ENCODE measurements around the gene TKTL2. TPM values are rescaled to one million over a fixed set of nuclear protein-coding genes. Genes with fewer than 3 reads are reported as not detected.
"Not testable (repeated sequence)": the region's sequence is repeated elsewhere in the genome, so short reads cannot be mapped to it uniquely, and the experiment has no call there.

Gene TKTL2
- total RNA-seq, 2 experiments from 2014 or later, result not detected

DNA sequence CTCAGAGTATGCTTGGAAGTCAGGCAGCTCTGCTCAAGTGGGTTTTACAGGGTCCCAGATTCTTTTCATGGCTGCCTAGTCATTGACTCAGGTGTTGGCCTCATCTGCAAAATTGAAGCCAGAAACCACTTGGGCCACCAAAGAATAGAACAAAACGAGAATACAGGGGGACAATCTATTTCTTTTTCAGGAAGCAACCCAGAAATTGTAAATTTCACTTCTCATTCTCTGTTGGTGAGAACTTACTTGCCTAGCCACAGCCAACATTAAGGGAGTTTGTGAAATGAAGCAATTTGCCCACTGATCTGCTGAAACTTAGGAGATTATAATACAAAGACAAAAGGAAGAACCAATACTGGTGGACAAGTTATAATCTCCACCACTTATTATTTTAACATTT is 8.6 kb upstream of the TKTL2 start:
- CTCF ChIA-PET, result interaction anchor here (0.6 to 0.8 kb wide), 2 partner anchors 61 to 184 kb away, joined by 3 read pairs; no protein-coding TSS in a partner anchor
- no peak overlapping the region for H3K4me3 Mint-ChIP-seq
- H3K36me3 Mint-ChIP-seq (ENCODE audit: low read depth), result no peaks in the 10 kb centered on the region
- peaks cover 3% of the 10 kb centered on the region for H3K27me3 Mint-ChIP-seq
- no peak for DNase-seq
- H3K9me3 Mint-ChIP-seq, result no peaks in the 10 kb centered on the region
- H3K4me1 Mint-ChIP-seq, result no peaks in the 10 kb centered on the region
- H3K27ac Mint-ChIP-seq, result no peak overlapping the region
- POLR2A ChIA-PET, result no interaction called here

DNA sequence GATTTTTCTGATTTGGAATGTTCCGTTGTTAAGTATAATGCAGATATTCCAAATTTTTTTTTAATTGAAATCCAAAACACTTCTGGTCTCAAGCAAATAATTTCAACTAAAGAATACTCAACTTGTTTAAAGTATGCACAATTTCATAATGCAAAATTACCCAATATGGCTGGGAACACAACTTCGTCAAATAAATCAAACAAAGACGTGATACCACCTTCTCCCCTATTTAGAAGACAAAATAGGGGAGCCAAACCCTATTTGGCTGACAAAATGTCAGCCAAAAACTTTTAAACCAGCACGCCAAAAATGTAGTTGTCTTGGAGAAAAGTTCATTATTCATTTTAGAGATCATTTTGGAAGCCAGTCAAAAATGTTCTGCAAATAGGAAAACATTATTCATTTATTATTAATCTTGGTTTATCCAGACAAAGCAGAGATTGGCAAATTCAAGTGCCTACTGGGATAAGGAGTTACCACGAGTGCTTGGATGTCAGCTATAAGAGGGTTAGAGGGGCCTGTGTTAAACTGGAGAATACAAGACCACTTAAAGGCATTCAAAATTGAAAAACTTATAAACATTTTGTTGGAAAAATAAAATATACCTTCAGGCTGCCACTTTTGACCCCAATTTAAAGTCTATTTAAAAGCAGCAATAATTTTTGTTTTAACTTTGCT is 3.3 kb upstream of the TKTL2 start:
- Mint-ChIP-seq H3K4me3 (no peak overlapping the region), H3K4me1 (no peaks in the 10 kb centered on the region), H3K27ac (no peak overlapping the region), H3K36me3 (ENCODE audit: low read depth) (no peaks in the 10 kb centered on the region), H3K9me3 (no peaks in the 10 kb centered on the region), H3K27me3 (peaks cover 2% of the 10 kb centered on the region)
- ChIA-PET CTCF (no interaction called here), POLR2A (no interaction called here)
- no peak for DNase-seq

DNA sequence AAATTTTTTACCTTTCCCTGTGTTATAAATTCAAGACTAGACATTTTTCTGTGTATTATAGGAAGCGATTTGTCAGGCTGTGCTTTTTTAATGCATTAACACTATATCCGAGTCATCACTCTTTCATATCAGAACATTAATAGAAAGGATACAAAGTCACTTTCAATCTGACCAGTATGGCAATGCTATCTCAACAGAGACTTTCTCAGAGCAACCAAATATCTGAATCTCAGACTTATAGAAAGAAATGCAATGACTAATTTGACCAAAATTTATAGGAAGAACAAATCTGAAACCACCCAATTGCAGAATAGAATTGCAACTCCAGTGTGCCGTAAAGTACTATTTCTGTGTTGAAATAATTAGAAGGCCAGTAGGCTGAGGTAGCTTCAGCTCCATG is 473 bp upstream of the TKTL2 start:
- no peak for DNase-seq
- Mint-ChIP-seq H3K9me3 (no peaks in the 10 kb centered on the region), H3K36me3 (ENCODE audit: low read depth) (no peaks in the 10 kb centered on the region), H3K27me3 (peaks cover 7% of the 10 kb centered on the region), H3K27ac (no peak overlapping the region), H3K4me1 (no peaks in the 10 kb centered on the region), H3K4me3 (no peak overlapping the region)
- ChIA-PET POLR2A (interaction anchor here (2.2 kb wide), 1 partner anchor 20 kb away, joined by 5 read pairs; the partner anchor contains the start of gene TMA16), CTCF (no interaction called here)

GRCh38 chr4:163473130-163473529 is 424 bp downstream of the TKTL2 start:
- peaks cover 9% of the 10 kb centered on the region for H3K27me3 Mint-ChIP-seq
- no peaks in the 10 kb centered on the region for H3K36me3 Mint-ChIP-seq (ENCODE audit: low read depth)
- DNase-seq, result no peak
- POLR2A ChIA-PET, result no interaction called here
- no peak overlapping the region for H3K4me3 Mint-ChIP-seq
- CTCF ChIA-PET, result no interaction called here
- H3K4me1 Mint-ChIP-seq, result no peaks in the 10 kb centered on the region
- H3K27ac Mint-ChIP-seq, result no peak overlapping the region
- H3K9me3 Mint-ChIP-seq, result no peaks in the 10 kb centered on the region

GRCh38 chr4:163470391-163470790 is 3.2 kb downstream of the TKTL2 start:
- ChIA-PET CTCF (no interaction called here), POLR2A (no interaction called here)
- no peaks in the 10 kb centered on the region for H3K9me3 Mint-ChIP-seq
- no peaks in the 10 kb centered on the region for H3K36me3 Mint-ChIP-seq (ENCODE audit: low read depth)
- H3K4me3 Mint-ChIP-seq, result no peak overlapping the region
- H3K27me3 Mint-ChIP-seq, result peaks cover 9% of the 10 kb centered on the region
- no peak overlapping the region for H3K27ac Mint-ChIP-seq
- no peaks in the 10 kb centered on the region for H3K4me1 Mint-ChIP-seq
- DNase-seq, result no peak

GRCh38 chr4:163467082-163467770 is 6.3 kb downstream of the TKTL2 start:
- POLR2A ChIA-PET, result no interaction called here
- CTCF ChIA-PET, result interaction anchor here (1.4 kb wide), 1 partner anchor 83 kb away, joined by 3 read pairs; no protein-coding TSS in a partner anchor
- H3K27ac Mint-ChIP-seq, result no peak overlapping the region

DNA sequence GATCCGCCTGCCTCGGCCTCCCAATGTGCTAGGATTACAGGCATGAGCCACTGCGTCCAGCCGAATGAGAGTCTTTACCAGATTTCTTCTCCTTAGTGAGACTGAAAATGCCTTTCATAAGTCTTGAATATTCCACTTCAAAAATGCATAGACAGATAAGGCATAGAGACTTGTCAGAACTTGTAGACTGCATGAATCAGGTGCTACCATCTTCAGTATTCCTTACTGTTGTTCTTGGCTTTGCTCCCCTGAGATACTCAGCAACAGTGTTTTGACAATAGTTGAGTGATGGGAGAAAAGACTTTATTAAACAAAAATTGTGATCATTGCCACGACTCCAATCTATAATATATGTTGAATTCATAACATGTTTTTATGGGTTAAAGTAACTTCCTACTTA is 11.0 kb downstream of the TKTL2 start:
- Mint-ChIP-seq H3K36me3 (ENCODE audit: low read depth) (no peaks in the 10 kb centered on the region), H3K4me1 (no peaks in the 10 kb centered on the region), H3K4me3 (no peak overlapping the region), H3K9me3 (no peaks in the 10 kb centered on the region), H3K27ac (no peak overlapping the region), H3K27me3 (peaks cover 7% of the 10 kb centered on the region)
- no peak for DNase-seq
- CTCF ChIA-PET, result no interaction called here
- POLR2A ChIA-PET, result no interaction called here

More at GRCh38 chr4:163467082-163467770, 6.3 kb downstream of the TKTL2 start:
- Mint-ChIP-seq H3K4me1 (no peaks in the 10 kb centered on the region), H3K9me3 (no peaks in the 10 kb centered on the region), H3K36me3 (ENCODE audit: low read depth) (no peaks in the 10 kb centered on the region), H3K27me3 (peaks cover 11% of the 10 kb centered on the region), H3K4me3 (no peak overlapping the region)
- DNase-seq, result no peak

DNA sequence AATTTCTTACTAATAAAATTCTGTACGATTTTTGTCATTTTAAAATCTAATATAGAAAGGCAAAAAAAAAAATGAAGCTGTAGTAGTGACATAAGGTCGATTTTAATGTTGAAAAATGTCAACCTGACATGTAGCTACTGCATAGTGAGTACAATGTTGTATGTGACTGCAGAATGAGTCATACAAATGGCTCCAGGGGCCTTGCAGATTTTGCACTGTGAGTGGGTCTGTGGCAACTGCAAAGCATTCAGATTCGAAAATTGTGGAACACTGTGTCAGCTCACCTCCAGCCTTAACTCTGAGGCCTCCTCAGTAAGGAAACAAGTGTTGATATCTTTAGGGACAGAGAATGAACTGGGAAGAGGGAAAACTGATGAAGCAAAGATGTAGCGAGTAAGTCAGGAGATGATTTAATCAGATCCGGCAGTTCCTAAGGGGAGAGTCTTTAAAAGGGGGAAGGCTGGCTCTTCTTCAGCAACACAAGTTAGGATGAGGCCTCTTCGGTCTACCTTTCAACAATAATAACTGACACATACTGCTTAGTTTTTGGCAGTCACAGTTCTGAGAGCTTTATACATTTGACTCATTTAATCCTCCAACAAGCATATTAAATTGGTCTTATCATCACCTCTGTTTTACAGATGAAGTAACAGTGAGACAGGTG is 24.9 kb downstream of the TKTL2 start:
- Mint-ChIP-seq H3K36me3 (ENCODE audit: low read depth) (no peaks in the 10 kb centered on the region), H3K27me3 (peaks cover 1% of the 10 kb centered on the region), H3K4me1 (no peaks in the 10 kb centered on the region), H3K27ac (no peak overlapping the region), H3K4me3 (no peak overlapping the region), H3K9me3 (no peaks in the 10 kb centered on the region)
- ChIA-PET CTCF (no interaction called here), POLR2A (no interaction called here)
- no peak for DNase-seq

DNA sequence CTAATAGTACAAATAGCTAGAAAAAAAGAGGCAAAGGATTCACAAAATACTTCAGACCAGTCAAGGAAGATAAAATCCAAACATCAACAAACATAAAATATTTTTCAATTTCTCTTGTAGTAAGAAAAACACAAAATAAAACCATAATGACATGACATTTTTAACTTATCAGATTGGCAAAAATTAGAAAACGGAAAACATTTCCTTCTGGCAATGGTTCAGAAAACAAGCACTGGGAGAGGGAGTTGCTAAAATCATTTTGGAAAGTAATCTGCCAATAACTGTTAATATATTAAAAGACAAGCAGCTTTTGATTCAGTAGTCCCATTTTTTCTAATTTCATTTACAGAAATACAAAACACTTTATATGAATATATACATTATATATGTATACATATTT is 26.1 kb downstream of the TKTL2 start:
- no peaks in the 10 kb centered on the region for H3K36me3 Mint-ChIP-seq (ENCODE audit: low read depth)
- no peak overlapping the region for H3K27ac Mint-ChIP-seq
- H3K9me3 Mint-ChIP-seq, result no peaks in the 10 kb centered on the region
- peaks cover 3% of the 10 kb centered on the region for H3K27me3 Mint-ChIP-seq
- CTCF ChIA-PET, result no interaction called here
- no peak overlapping the region for H3K4me3 Mint-ChIP-seq
- DNase-seq, result no peak
- no peaks in the 10 kb centered on the region for H3K4me1 Mint-ChIP-seq
- POLR2A ChIA-PET, result no interaction called here

GRCh38 chr4:163447023-163447422 is 26.5 kb downstream of the TKTL2 start:
- H3K27me3 Mint-ChIP-seq, result not testable (repeated sequence)

DNA sequence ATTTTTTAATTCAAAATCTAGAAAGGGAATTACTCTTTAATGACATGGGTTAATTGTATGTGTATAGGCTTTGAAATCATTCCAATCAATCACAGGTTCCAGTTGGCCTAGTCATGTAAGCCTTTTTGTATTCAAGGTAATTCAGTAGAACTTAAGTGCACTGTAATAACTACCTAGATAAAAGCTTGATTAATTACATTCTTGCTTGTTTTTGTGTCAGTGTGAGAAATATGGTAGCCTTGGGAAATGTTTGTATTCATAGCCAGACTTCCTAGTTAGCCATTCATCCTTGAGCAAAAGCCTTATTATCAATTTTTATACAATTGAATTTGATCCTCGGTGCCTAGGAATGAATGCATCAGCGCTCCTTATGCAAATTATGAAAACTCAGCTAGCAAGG is 33.5 kb downstream of the TKTL2 start:
- POLR2A ChIA-PET, result no interaction called here
- Mint-ChIP-seq H3K27ac (no peak overlapping the region), H3K27me3 (peaks cover 13% of the 10 kb centered on the region), H3K4me1 (no peaks in the 10 kb centered on the region), H3K9me3 (no peaks in the 10 kb centered on the region), H3K4me3 (no peak overlapping the region), H3K36me3 (ENCODE audit: low read depth) (no peaks in the 10 kb centered on the region)
- CTCF ChIA-PET, result no interaction called here
- DNase-seq, result no peak

More at GRCh38 chr4:163447023-163447422, 26.5 kb downstream of the TKTL2 start:
- DNase-seq; H3K36me3 Mint-ChIP-seq (ENCODE audit: low read depth); H3K4me1 Mint-ChIP-seq; H3K9me3 Mint-ChIP-seq; POLR2A ChIA-PET; H3K4me3 Mint-ChIP-seq; H3K27ac Mint-ChIP-seq; CTCF ChIA-PET: not testable (repeated sequence)

All from activated CD4-positive, alpha-beta memory T cell treated with anti-CD3 and anti-CD28 coated beads, Interleukin-2, amount 10 ng/mL, durations not matched to agents 7 days and 5 days (primary cell).